IMR-90 (cell line): Measurements from ENCODE around the gene ZSCAN10. TPM values are rescaled to one million over a fixed set of nuclear protein-coding genes. Genes with fewer than 3 reads are reported as not detected.

ENCODE experiments used
- ATAC-seq: fragments of 200-7000 bp; cut with Tn5 transposase; 2 replicates; pipeline ENCODE4 v1.9.1; 2020; ENCODE audit warnings: low read depth, mild to moderate bottlenecking, moderate library complexity
- Bru-seq: library from RNA; stranded (reverse); fragments of 400-500 nt; gene quantifications from one replicate; lab custom pipeline; 2021; lab: Mats Ljungman, UMichigan
- BruChase-seq, 2 experiments: library from RNA; stranded (reverse); fragments of 400-500 nt; gene quantifications; one replicate each; lab custom pipeline; 2021; lab: Mats Ljungman, UMichigan
- BruUV-seq: library from RNA; stranded (reverse); fragments of 400-500 nt; replicated peaks from 2 replicates; lab custom pipeline; 2021; lab: Mats Ljungman, UMichigan
- CTCF ChIA-PET: fragments of 300-600 bp; formaldehyde crosslinking; extraction: SDS; loops from one replicate; lab custom pipeline; 2021; ENCODE audit warnings: antibody characterized with exemption; lab: Yijun Ruan, JAX
- POLR2A ChIA-PET: fragments of 300-600 bp; sonication (Branson Sonifier 250); formaldehyde crosslinking; loops from one replicate; lab custom pipeline; 2022; ENCODE audit warnings: antibody characterized with exemption; ENCODE audit not compliant: unreplicated experiment; lab: Charles Lee
- DNase-seq: peaks from one replicate; pipeline ENCODE4 v3.0.0; 2013
- H2AFZ ChIP-seq: replicated peaks from 2 replicates; pipeline ENCODE3; 2013; ENCODE audit warnings: low read length, mild to moderate bottlenecking; ENCODE audit not compliant: poor library complexity
- H2AK5ac ChIP-seq: 2 replicates; pipeline ENCODE4 v1.6.1; 2013; ENCODE audit warnings: low read depth, low read length, inconsistent platforms
- H2AK9ac ChIP-seq: replicated peaks from 2 replicates; pipeline ENCODE3; 2013; ENCODE audit warnings: mild to moderate bottlenecking, low read depth, low read length, moderate library complexity; ENCODE audit not compliant: poor library complexity
- H2BK120ac ChIP-seq: 2 replicates; pipeline ENCODE4 v1.6.1; 2013; ENCODE audit warnings: low read depth, low read length, inconsistent platforms
- H2BK15ac ChIP-seq: 3 replicates; pipeline ENCODE4 v1.6.1; 2013; ENCODE audit warnings: low read depth, low read length, inconsistent platforms
- H2BK20ac ChIP-seq: 2 replicates; pipeline ENCODE4 v1.6.1; 2013; ENCODE audit warnings: low read depth, mild to moderate bottlenecking, inconsistent platforms, low read length, moderate library complexity
- H2BK5ac ChIP-seq: 2 replicates; pipeline ENCODE4 v1.6.1; 2013; ENCODE audit warnings: mild to moderate bottlenecking, low read depth, low read length, inconsistent platforms; ENCODE audit not compliant: poor library complexity, severe bottlenecking
- H3K14ac ChIP-seq: replicated peaks from 2 replicates; pipeline ENCODE4 v1.6.1; 2013; ENCODE audit warnings: low read depth, low read length, inconsistent platforms
- H3K18ac ChIP-seq: 2 replicates; pipeline ENCODE4 v1.6.1; 2013; ENCODE audit warnings: low read depth, low read length, control low read depth
- H3K23ac ChIP-seq: 2 replicates; pipeline ENCODE4 v1.6.1; 2013; ENCODE audit warnings: low read depth, low read length, inconsistent platforms
- H3K27ac ChIP-seq: 2 replicates; pipeline ENCODE4 v1.5.1; 2013; ENCODE audit warnings: mild to moderate bottlenecking, control low read depth, low read length; ENCODE audit not compliant: insufficient read depth
- H3K27me3 ChIP-seq: 2 replicates; pipeline ENCODE4 v1.6.1; 2013; ENCODE audit warnings: low read length; ENCODE audit not compliant: control insufficient read depth, insufficient read depth
- H3K36me3 ChIP-seq: 2 replicates; pipeline ENCODE4 v1.6.1; 2013; ENCODE audit warnings: low read length, mixed read lengths; ENCODE audit not compliant: control insufficient read depth, insufficient read depth
- H3K4ac ChIP-seq: 2 replicates; pipeline ENCODE4 v1.6.1; 2013; ENCODE audit warnings: low read depth, low read length, inconsistent platforms
- H3K4me1 ChIP-seq: 2 replicates; pipeline ENCODE4 v1.6.1; 2013; ENCODE audit warnings: low read length, mixed read lengths; ENCODE audit not compliant: control insufficient read depth, insufficient read depth
- H3K4me2 ChIP-seq: 2 replicates; pipeline ENCODE4 v1.6.1; 2013; ENCODE audit warnings: low read depth, mild to moderate bottlenecking, control low read depth, low read length, moderate library complexity
- H3K4me3 ChIP-seq: 2 replicates; pipeline ENCODE4 v1.5.1; 2013; ENCODE audit warnings: low read depth, mild to moderate bottlenecking, control low read depth, low read length, moderate library complexity; ENCODE audit not compliant: insufficient read depth
- H3K56ac ChIP-seq: 2 replicates; pipeline ENCODE4 v1.6.1; 2013; ENCODE audit warnings: low read length, inconsistent platforms; ENCODE audit not compliant: insufficient read depth; ENCODE audit errors: extremely low read depth
- H3K79me1 ChIP-seq, 2 experiments: 2 replicates each; pipeline ENCODE4 v1.6.1; 2013; ENCODE audit warnings: low read length in 2 of 2, inconsistent platforms in 1 of 2, low read depth in 1 of 2
- H3K9ac ChIP-seq: 2 replicates; pipeline ENCODE4 v1.6.1; 2013; ENCODE audit warnings: low read depth, low read length, control low read depth
- H3K9me1 ChIP-seq: 2 replicates; pipeline ENCODE4 v1.6.1; 2013; ENCODE audit warnings: low read length, inconsistent platforms; ENCODE audit not compliant: insufficient read depth
- H3K9me3 ChIP-seq: 2 replicates; pipeline ENCODE4 v1.6.1; 2013; ENCODE audit warnings: low read length; ENCODE audit not compliant: control insufficient read depth, insufficient read depth
- H4K20me1 ChIP-seq: 2 replicates; pipeline ENCODE4 v1.6.1; 2013; ENCODE audit warnings: low read length, inconsistent platforms; ENCODE audit not compliant: insufficient read depth
- H4K5ac ChIP-seq: 2 replicates; pipeline ENCODE4 v1.6.1; 2013; ENCODE audit warnings: mild to moderate bottlenecking, low read depth, low read length, control low read depth
- H4K8ac ChIP-seq, 2 experiments: 2 replicates each; pipeline ENCODE4 v1.6.1; 2013; ENCODE audit warnings: low read depth in 2 of 2, low read length in 2 of 2, control low read depth in 1 of 2, inconsistent platforms in 1 of 2
- H4K91ac ChIP-seq: 2 replicates; pipeline ENCODE4 v1.6.1; 2013; ENCODE audit warnings: low read depth, low read length, inconsistent platforms; ENCODE audit not compliant: insufficient read depth
- BHLHE40 ChIP-seq: fragments of 150-350 bp; IDR thresholded peaks from 2 replicates; pipeline ENCODE4 v1.6.1; 2016; ENCODE audit warnings: mild to moderate bottlenecking, low read depth, low read length
- CHD1 ChIP-seq: IDR thresholded peaks from 2 replicates; pipeline ENCODE4 v1.6.1; 2012; ENCODE audit warnings: low read depth, low read length, improper control_type of control experiment
- FOS ChIP-seq: fragments of 150-350 bp; IDR thresholded peaks from 2 replicates; pipeline ENCODE4 v1.6.1; 2016; ENCODE audit warnings: low read depth, low read length
- MAZ ChIP-seq: IDR thresholded peaks from 2 replicates; pipeline ENCODE4 v1.6.1; 2012; ENCODE audit warnings: low read depth, mild to moderate bottlenecking, low read length, improper control_type of control experiment, moderate library complexity, borderline replicate concordance
- NFE2L2 ChIP-seq: fragments of 150-350 bp; IDR thresholded peaks from 2 replicates; pipeline ENCODE4 v1.6.1; 2016; ENCODE audit warnings: low read depth, mild to moderate bottlenecking, low read length
- POLR2A ChIP-seq: IDR thresholded peaks from 2 replicates; pipeline ENCODE4 v1.6.1; 2012; ENCODE audit warnings: mild to moderate bottlenecking, low read depth, low read length
- RAD21 ChIP-seq: IDR thresholded peaks from 2 replicates; pipeline ENCODE4 v1.6.1; 2012; ENCODE audit warnings: low read length, improper control_type of control experiment
- RFX5 ChIP-seq: IDR thresholded peaks from 2 replicates; pipeline ENCODE4 v1.8.0; 2012; ENCODE audit warnings: low read depth, mild to moderate bottlenecking, low read length, moderate library complexity
- WGBS, 2 experiments: methylation state at CpG; one replicate each; pipeline versions ENCODE4 v1.1.5 to v1.1.7; 2013; ENCODE audit warnings: missing lambda C conversion rate in 2 of 2; ENCODE audit not compliant: insufficient read length in 1 of 2; ENCODE audit errors: extremely low coverage in 2 of 2; 5-methylcytosine and 5-hydroxymethylcytosine counted together
- dilution Hi-C: fragments of 300-500 bp; cut with HindIII; formaldehyde crosslinking; loops from one replicate; pipeline ENCODE4 v1.14.3; 2018; ENCODE audit warnings: low sequenced_read_pairs; ENCODE audit not compliant: unreplicated experiment
- in situ Hi-C: fragments of 300-500 bp; cut with MboI; formaldehyde crosslinking; loops from 3 replicates; pipeline ENCODE4 v1.14.3; 2019; ENCODE audit warnings: low sequenced_read_pairs, inconsistent platforms, mixed read lengths
- intact Hi-C: fragments of 100-400 bp; cut with micrococcal nuclease; formaldehyde crosslinking; loops from 2 replicates; pipeline ENCODE4 v1.10.0; 2022
- long read RNA-seq: library from polyadenylated mRNA; unstranded; transcript quantifications from one replicate; pipeline ENCODE4 v2.0.0, GENCODE V29; 2021; ENCODE audit not compliant: unreplicated experiment
- polyA plus RNA-seq, 3 experiments: library from polyadenylated mRNA; depleted of rRNA; stranded (reverse); fragments of >200 nt; gene quantifications; 2 replicates each; pipeline ENCODE4 v1.2.3, GENCODE V29; 2012; ENCODE audit warnings: low replicate concordance in 1 of 3
- total RNA-seq: library from RNA; depleted of rRNA; stranded (reverse); fragments of >200 nt; gene quantifications from 2 replicates; pipeline ENCODE4 v1.2.3, GENCODE V29; 2012; rRNA removed
- TF ChIP-seq, protein P1 (sequence below): conservative IDR thresholded peaks from 2 replicates; pipeline ENCODE4 v1.5.1; 2012; ENCODE audit warnings: mild to moderate bottlenecking, low read depth, low read length, improper control_type of control experiment
- TF ChIP-seq, protein P2 (sequence below): fragments of 150-350 bp; IDR thresholded peaks from 2 replicates; pipeline ENCODE4 v1.6.1; 2016; ENCODE audit warnings: low read depth, mild to moderate bottlenecking, low read length, moderate library complexity, borderline replicate concordance

The ZSCAN10 gene
- total RNA-seq (not detected in 2 replicates), polyA plus RNA-seq (2012; rRNA removed) (not detected in 2 replicates), Bru-seq, nascent RNA (percentile 8 among the genes with signal in this experiment), BruChase-seq, experiment 1, labeled RNA remaining after a 6-hour chase (percentile 22 among the genes with signal in this experiment), BruChase-seq, experiment 2, labeled RNA remaining after a 2-hour chase (percentile 8 among the genes with signal in this experiment)
- not detected in 2 replicates for polyA plus RNA-seq (2012; cell fraction: cytosol; rRNA removed)
- polyA plus RNA-seq (2012; cell fraction: nucleus; rRNA removed; ENCODE audit: low replicate concordance): 0.02 and 0.12 TPM in 2 replicates
- long read RNA-seq: 0 reads

DNA sequence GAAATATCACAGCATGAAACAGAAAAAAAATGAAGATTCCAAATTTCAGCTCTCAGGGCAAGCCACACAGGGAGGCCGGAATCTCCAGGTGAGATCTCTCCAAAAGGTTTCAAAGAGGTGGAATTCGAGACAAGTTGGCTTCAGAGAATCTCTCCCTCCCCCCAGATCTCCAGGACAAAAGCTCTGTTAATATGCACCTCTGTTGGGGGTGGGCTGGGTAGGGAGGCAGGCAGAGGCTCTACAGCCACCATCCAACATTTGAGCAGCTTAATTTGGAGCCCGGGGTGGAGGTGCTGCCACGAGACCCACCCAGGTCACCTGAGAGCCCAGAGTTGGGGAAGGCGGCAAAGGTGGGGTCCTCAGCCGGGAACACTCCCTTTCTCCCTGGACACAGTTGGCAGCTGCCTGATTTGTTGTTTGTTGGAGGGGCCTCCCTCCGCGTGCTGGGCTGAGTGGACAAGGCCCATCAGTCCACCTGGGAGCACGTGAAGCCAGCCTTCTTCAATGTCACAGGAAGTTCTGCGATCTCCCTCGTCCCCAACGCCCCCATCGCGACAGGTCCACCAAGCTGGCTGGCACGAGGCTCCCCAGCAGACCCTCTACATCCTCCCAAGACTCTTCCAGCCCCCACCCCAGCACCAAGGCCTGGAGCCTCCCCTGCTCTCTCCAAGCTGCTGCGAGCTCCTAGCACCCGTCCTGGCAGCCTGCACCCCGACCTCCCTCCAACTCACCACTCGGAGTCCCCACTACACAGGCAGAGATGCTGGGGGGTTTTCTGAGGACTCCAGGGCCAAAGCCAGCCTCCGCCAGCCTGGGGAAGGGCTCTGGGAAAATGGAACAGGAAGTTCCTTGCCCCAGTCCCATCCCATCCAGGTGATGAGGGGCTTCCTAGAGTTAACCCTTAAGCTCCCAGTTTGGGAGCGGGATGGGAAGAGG is at the start of gene ZSCAN10:
ZSCAN10 (minus strand) TSS at position 836 of the 936 bp plus-strand sequence. CDS start 6,357 bp downstream, outside the sequence.
- in situ Hi-C loops (no loop called here), dilution Hi-C loops (no loop called here), intact Hi-C loops (no loop called here)
- no peaks in the 10 kb centered on the region for H3K36me3 ChIP-seq
- no peak within 1 kb of the TSS for H3K27ac ChIP-seq
- no peak for DNase-seq
- no peak within 1 kb of the TSS for H4K91ac ChIP-seq
- peak within 1 kb of the TSS; percentile 86 for H3K23ac ChIP-seq
- H3K4me3 ChIP-seq: peak within 1 kb of the TSS; percentile 31; the same call in 1 of the 2 replicates
- TF ChIP-seq MAZ (no peak), NFE2L2 (no peak), RAD21 (no peak), BHLHE40 (no peak), CHD1 (no peak), FOS (no peak), RFX5 (no peak), POLR2A (no peak)
- TF ChIP-seq, protein P1, sequence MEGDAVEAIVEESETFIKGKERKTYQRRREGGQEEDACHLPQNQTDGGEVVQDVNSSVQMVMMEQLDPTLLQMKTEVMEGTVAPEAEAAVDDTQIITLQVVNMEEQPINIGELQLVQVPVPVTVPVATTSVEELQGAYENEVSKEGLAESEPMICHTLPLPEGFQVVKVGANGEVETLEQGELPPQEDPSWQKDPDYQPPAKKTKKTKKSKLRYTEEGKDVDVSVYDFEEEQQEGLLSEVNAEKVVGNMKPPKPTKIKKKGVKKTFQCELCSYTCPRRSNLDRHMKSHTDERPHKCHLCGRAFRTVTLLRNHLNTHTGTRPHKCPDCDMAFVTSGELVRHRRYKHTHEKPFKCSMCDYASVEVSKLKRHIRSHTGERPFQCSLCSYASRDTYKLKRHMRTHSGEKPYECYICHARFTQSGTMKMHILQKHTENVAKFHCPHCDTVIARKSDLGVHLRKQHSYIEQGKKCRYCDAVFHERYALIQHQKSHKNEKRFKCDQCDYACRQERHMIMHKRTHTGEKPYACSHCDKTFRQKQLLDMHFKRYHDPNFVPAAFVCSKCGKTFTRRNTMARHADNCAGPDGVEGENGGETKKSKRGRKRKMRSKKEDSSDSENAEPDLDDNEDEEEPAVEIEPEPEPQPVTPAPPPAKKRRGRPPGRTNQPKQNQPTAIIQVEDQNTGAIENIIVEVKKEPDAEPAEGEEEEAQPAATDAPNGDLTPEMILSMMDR: no peak
- TF ChIP-seq, protein P2, sequence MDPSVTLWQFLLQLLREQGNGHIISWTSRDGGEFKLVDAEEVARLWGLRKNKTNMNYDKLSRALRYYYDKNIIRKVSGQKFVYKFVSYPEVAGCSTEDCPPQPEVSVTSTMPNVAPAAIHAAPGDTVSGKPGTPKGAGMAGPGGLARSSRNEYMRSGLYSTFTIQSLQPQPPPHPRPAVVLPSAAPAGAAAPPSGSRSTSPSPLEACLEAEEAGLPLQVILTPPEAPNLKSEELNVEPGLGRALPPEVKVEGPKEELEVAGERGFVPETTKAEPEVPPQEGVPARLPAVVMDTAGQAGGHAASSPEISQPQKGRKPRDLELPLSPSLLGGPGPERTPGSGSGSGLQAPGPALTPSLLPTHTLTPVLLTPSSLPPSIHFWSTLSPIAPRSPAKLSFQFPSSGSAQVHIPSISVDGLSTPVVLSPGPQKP: no peak
- H3K14ac ChIP-seq: peak within 1 kb of the TSS; percentile 72; the same call in 1 of the 2 replicates
- H3K4me2 ChIP-seq: peak within 1 kb of the TSS; percentile 91
- H3K56ac ChIP-seq: no peak within 1 kb of the TSS
- H2AK9ac ChIP-seq: peak within 1 kb of the TSS; percentile 92
- H3K4me1 ChIP-seq: peaks cover 3% of the 10 kb centered on the region
- H2BK15ac ChIP-seq: no peak within 1 kb of the TSS
- no peak within 1 kb of the TSS for H2BK5ac ChIP-seq
- H3K79me1 ChIP-seq: no peaks in the 10 kb centered on the region
- H2BK120ac ChIP-seq: no peak within 1 kb of the TSS
- CTCF ChIA-PET: no interaction called here
- no peak within 1 kb of the TSS; the same call in 1 of the 2 replicates for H3K18ac ChIP-seq
- peak within 1 kb of the TSS; percentile 96 for H2AFZ ChIP-seq
- H3K9me3 ChIP-seq: no peaks in the 10 kb centered on the region
- peak within 1 kb of the TSS; percentile 26; the same call in 1 of the 2 replicates for H4K5ac ChIP-seq
- no peak for ATAC-seq
- H2AK5ac ChIP-seq: peak within 1 kb of the TSS; percentile 24; the same call in 1 of the 2 replicates
- H3K27me3 ChIP-seq: peaks cover 27% of the 10 kb centered on the region
- BruUV-seq: no TSS peak
- H4K20me1 ChIP-seq: no peaks in the 10 kb centered on the region
- peak within 1 kb of the TSS; percentile 77; the same call in 1 of the 2 replicates for H3K4ac ChIP-seq
- WGBS, 2 experiments: 12% methylated on average over 7 of the region's 21 CpGs; no CpG with 5 or more reads in 1 of the 2 experiments
- peaks cover 17% of the 10 kb centered on the region for H3K9me1 ChIP-seq
- peak within 1 kb of the TSS; percentile 11 to 90; a peak in 3 of 4 replicates for H4K8ac ChIP-seq
- no peak within 1 kb of the TSS for H2BK20ac ChIP-seq
- H3K9ac ChIP-seq: no peak within 1 kb of the TSS
- POLR2A ChIA-PET: no interaction called here
